Body of pancreas (tissue), 4 donors: ENCODE measurements around the gene CCDC12.

Experiments used
- POLR2A ChIP-seq, 3 donors: fragments of 450-650 bp; IDR thresholded peaks; one replicate each; pipeline ENCODE4 v1.6.1; 2016; ENCODE audit warnings: antibody characterized with exemption in 3 of 3, mild to moderate bottlenecking in 2 of 3
- TF ChIP-seq, protein P1 (sequence below), 7 experiments: fragments of 450-650 bp in 4 of 7; fragments of 200-600 bp in 3 of 7; sonication (generic) in 3 of 7; IDR thresholded peaks; one replicate each; pipeline ENCODE4 v1.5.1; 2016 to 2019; ENCODE audit warnings: antibody characterized with exemption in 7 of 7

DNA sequence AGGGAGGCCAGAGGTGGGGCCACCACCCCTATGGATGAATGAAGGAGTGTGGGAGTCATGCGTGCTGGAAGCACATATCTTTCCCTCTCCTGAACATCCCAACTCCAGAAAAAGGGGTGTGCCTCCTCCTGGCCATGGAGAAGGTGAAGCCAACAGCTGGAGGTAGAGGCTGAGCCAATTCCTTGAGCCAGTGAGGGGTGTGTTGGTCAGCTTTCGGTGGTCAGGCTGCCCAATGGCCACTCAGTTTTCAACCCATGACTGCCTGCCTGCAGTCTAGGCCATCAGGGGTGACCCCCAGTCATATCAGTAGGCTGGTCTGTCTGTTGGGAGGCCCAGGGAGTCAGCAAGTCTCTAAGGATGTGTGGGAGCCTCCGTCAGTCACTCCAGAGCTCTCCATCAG lies 85.4 kb downstream of the CCDC12 start:
- TF ChIP-seq, protein P1, sequence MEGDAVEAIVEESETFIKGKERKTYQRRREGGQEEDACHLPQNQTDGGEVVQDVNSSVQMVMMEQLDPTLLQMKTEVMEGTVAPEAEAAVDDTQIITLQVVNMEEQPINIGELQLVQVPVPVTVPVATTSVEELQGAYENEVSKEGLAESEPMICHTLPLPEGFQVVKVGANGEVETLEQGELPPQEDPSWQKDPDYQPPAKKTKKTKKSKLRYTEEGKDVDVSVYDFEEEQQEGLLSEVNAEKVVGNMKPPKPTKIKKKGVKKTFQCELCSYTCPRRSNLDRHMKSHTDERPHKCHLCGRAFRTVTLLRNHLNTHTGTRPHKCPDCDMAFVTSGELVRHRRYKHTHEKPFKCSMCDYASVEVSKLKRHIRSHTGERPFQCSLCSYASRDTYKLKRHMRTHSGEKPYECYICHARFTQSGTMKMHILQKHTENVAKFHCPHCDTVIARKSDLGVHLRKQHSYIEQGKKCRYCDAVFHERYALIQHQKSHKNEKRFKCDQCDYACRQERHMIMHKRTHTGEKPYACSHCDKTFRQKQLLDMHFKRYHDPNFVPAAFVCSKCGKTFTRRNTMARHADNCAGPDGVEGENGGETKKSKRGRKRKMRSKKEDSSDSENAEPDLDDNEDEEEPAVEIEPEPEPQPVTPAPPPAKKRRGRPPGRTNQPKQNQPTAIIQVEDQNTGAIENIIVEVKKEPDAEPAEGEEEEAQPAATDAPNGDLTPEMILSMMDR (IDR thresholded peaks at IDR 0.05): no peak
- TF ChIP-seq POLR2A (IDR thresholded peaks at IDR 0.05): no peak
